NCI-H774 (cell line): Measurements from ENCODE around the gene COL4A3.

ENCODE experiments used
- DNase-seq: peaks from one replicate; lab custom pipeline; 2025; lab: John Stamatoyannopoulos, UW

The COL4A3 gene

GRCh38 chr2:227163998-227164762 is at the start of gene COL4A3, which contains the start of gene COL4A4:
Gene COL4A3 (plus strand): TSS chr2:227164624. CDS start chr2:227164727, 103 bp downstream.
Gene COL4A4 (minus strand): TSS chr2:227164205. CDS start chr2:227147483, 16,722 bp downstream.
- DNase-seq, result peak; percentile 68

- no peak for DNase-seq
Observed at GRCh38 chr2:227115761-227116160, 48.7 kb upstream of the COL4A3 start.

- no peak for DNase-seq
Observed at GRCh38 chr2:227117027-227117426, 47.4 kb upstream of the COL4A3 start.

- DNase-seq, result no peak
Observed at GRCh38 chr2:227117852-227118251, 46.6 kb upstream of the COL4A3 start.

GRCh38 chr2:227118353-227118752 is 46.1 kb upstream of the COL4A3 start:
- DNase-seq, result no peak

- DNase-seq, result no peak
Observed at GRCh38 chr2:227123697-227124096, 40.7 kb upstream of the COL4A3 start.

GRCh38 chr2:227124811-227125210 is 39.6 kb upstream of the COL4A3 start:
- peak; percentile 5 for DNase-seq

GRCh38 chr2:227125506-227125905 is 38.9 kb upstream of the COL4A3 start:
- no peak for DNase-seq

- DNase-seq, result no peak
Observed at GRCh38 chr2:227127201-227127600, 37.2 kb upstream of the COL4A3 start.

- no peak for DNase-seq
Observed at GRCh38 chr2:227130636-227131035, 33.8 kb upstream of the COL4A3 start.

- no peak for DNase-seq
Observed at GRCh38 chr2:227132986-227133385, 31.4 kb upstream of the COL4A3 start.

GRCh38 chr2:227134591-227134990 is 29.8 kb upstream of the COL4A3 start:
- DNase-seq, result no peak

GRCh38 chr2:227141301-227141700 is 23.1 kb upstream of the COL4A3 start:
- DNase-seq, result no peak

- no peak for DNase-seq
Observed at GRCh38 chr2:227143895-227144294, 20.5 kb upstream of the COL4A3 start.

- no peak for DNase-seq
Observed at GRCh38 chr2:227146456-227146855, 18.0 kb upstream of the COL4A3 start.

- DNase-seq, result no peak
Observed at GRCh38 chr2:227147023-227147422, 17.4 kb upstream of the COL4A3 start.

GRCh38 chr2:227148106-227148505 is 16.3 kb upstream of the COL4A3 start:
- no peak for DNase-seq

GRCh38 chr2:227150222-227150936 is 14.0 kb upstream of the COL4A3 start:
- DNase-seq, result no peak

- DNase-seq, result no peak
Observed at GRCh38 chr2:227152093-227152766, 12.2 kb upstream of the COL4A3 start.

- DNase-seq, result no peak
Observed at GRCh38 chr2:227153307-227153706, 11.1 kb upstream of the COL4A3 start.

- DNase-seq, result no peak
Observed at GRCh38 chr2:227153758-227154486, 10.5 kb upstream of the COL4A3 start.
